ENCODE data around the gene ZSCAN30. TPM values are rescaled to one million over a fixed set of nuclear protein-coding genes. Genes with fewer than 3 reads are reported as not detected.
A peak's percentile ranks its signal among the peaks of the same experiment; 100 is the strongest.

Gene ZSCAN30
- total RNA-seq = 10 to 100 TPM; 15.0 to 16.1 TPM
- polyA plus RNA-seq (ENCODE audit: insufficient read length in 6 of 6) = 10 to 100 TPM; 50.9 to 68.7 (median 59.6) TPM
- long read RNA-seq, donor 1, full-length matches to known transcripts = 25 of 67 reads
- long read RNA-seq, donor 1, partial matches to known transcripts = 30 of 67 reads
- long read RNA-seq, donor 1, other reads (novel, unspliced or antisense) = 12 of 67 reads
- long read RNA-seq, donor 2, transcript ZSCAN30-206 (1 exons, 2,028 nt) = major isoform, 15 of 70 reads
- long read RNA-seq, donor 2, partial matches to known transcripts = 0 of 70 reads
- long read RNA-seq, donor 2, other reads (novel, unspliced or antisense) = 55 of 70 reads
- long read RNA-seq, donor 3, full-length matches to known transcripts = 10 of 10 reads
- long read RNA-seq, donor 3, partial matches to known transcripts = 0 of 10 reads
- long read RNA-seq, donor 3, other reads (novel, unspliced or antisense) = 0 of 10 reads
- long read RNA-seq, donor 4, partial matches to known transcripts = 0 of 2 reads
- long read RNA-seq, donor 4, other reads (novel, unspliced or antisense) = 1 of 2 reads
- long read RNA-seq, donor 5, transcript ZSCAN30-206 (1 exons, 2,028 nt) = major isoform, 21 of 50 reads
- long read RNA-seq, donor 5, partial matches to known transcripts = 0 of 50 reads
- long read RNA-seq, donor 5, other reads (novel, unspliced or antisense) = 27 of 50 reads
- long read RNA-seq, donor 6, full-length matches to known transcripts = 7 of 32 reads
- long read RNA-seq, donor 6, partial matches to known transcripts = 0 of 32 reads
- long read RNA-seq, donor 6, other reads (novel, unspliced or antisense) = 25 of 32 reads
- long read RNA-seq, donor 7, transcript ZSCAN30-206 (1 exons, 2,028 nt) = major isoform, 13 of 33 reads
- long read RNA-seq, donor 7, partial matches to known transcripts = 0 of 33 reads
- long read RNA-seq, donor 7, other reads (novel, unspliced or antisense) = 19 of 33 reads
- long read RNA-seq, donor 8, transcript ZSCAN30-206 (1 exons, 2,028 nt) = major isoform, 18 of 19 reads
- long read RNA-seq, donor 8, partial matches to known transcripts = 0 of 19 reads
- long read RNA-seq, donor 8, other reads (novel, unspliced or antisense) = 0 of 19 reads
- long read RNA-seq, donor 9 = 0 reads
- long read RNA-seq, donor 10, partial matches to known transcripts = 0 of 1 reads
- long read RNA-seq, donor 10, other reads (novel, unspliced or antisense) = 1 of 1 reads
- long read RNA-seq, donor 11 = 0 reads
- long read RNA-seq, donor 12, transcript ZSCAN30-206 (1 exons, 2,028 nt) = major isoform, 13 of 34 reads
- long read RNA-seq, donor 12, partial matches to known transcripts = 0 of 34 reads
- long read RNA-seq, donor 12, other reads (novel, unspliced or antisense) = 19 of 34 reads

- DNase-seq (peak; percentile 95 to 97 (median 96)), ATAC-seq (peak; percentile 99)
- H3K9me3 ChIP-seq = peaks cover 0 to 7% of the 10 kb centered on the region in 2 donors
- peak within 1 kb of the TSS; percentile 80 to 85 for H3K27ac ChIP-seq
- TF ChIP-seq CTCF (IDR thresholded peaks at IDR 0.05) = no peak
- H3K4me1 ChIP-seq = peaks cover 9 to 23% of the 10 kb centered on the region in 2 donors
- H3K36me3 ChIP-seq = peaks cover 0 to 15% of the 10 kb centered on the region in 2 donors
- intact Hi-C loops (cut with DNase I) = loop anchor here in 1 of 2 donors (5.0 kb wide), 1 partner anchor 52 kb away; the partner anchor contains the start of gene ZNF24
- H3K4me3 ChIP-seq = peak within 1 kb of the TSS; percentile 76 to 89
- no peaks in the 10 kb centered on the region for H3K27me3 ChIP-seq
These were observed at the start of gene ZSCAN30 for GRCh38 chr18:35290094-35290735. Gene ZSCAN30 (minus strand): TSS chr18:35290229. CDS start chr18:35264352, 25,877 bp downstream.

GRCh38 chr18:35337286-35337685, 47.3 kb upstream of the ZSCAN30 start:
- Histone ChIP-seq H3K9me3 (no peaks in the 10 kb centered on the region), H3K27me3 (no peaks in the 10 kb centered on the region), H3K4me1 (peaks cover 0 to 23% of the 10 kb centered on the region in 2 donors), H3K27ac (no peak overlapping the region), H3K4me3 (no peak overlapping the region), H3K36me3 (peaks cover 10 to 84% of the 10 kb centered on the region in 2 donors)
- ATAC-seq (no peak), DNase-seq (no peak)
- intact Hi-C loops (cut with DNase I) = no loop called here
- no peak for TF ChIP-seq CTCF (IDR thresholded peaks at IDR 0.05)

DNA sequence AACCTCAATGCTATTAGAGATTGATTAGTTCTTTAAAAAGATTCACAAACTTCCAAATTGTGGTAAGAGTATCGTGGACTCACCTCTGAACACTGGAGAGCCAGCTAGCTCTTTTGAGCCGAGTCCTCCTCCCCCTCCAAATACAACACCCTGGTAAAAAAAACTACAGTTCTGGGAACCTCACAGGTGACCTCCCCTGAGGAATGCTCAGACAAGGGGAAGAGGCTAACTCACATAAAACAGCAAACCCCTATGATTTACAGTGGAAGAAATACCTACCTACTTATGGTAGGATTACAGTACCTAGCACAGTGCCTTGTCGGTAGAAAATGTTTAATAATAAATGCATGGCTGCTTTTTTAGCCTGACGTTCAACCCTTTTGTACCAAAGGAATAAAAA, 45.8 kb upstream of the ZSCAN30 start:
- TF ChIP-seq CTCF (IDR thresholded peaks at IDR 0.05) = no peak
- H3K4me1 ChIP-seq = peaks cover 0 to 12% of the 10 kb centered on the region in 2 donors
- no peak for ATAC-seq
- no peak overlapping the region for H3K27ac ChIP-seq
- no peaks in the 10 kb centered on the region for H3K9me3 ChIP-seq
- no peaks in the 10 kb centered on the region for H3K27me3 ChIP-seq
- intact Hi-C loops (cut with DNase I) = no loop called here
- no peak overlapping the region for H3K4me3 ChIP-seq
- no peak for DNase-seq
- peaks cover 10 to 94% of the 10 kb centered on the region in 2 donors for H3K36me3 ChIP-seq

GRCh38 chr18:35334821-35335220, 44.8 kb upstream of the ZSCAN30 start:
- no peak overlapping the region for H3K27ac ChIP-seq
- H3K9me3 ChIP-seq = no peaks in the 10 kb centered on the region
- no peak overlapping the region for H3K4me3 ChIP-seq
- H3K4me1 ChIP-seq = peaks cover 0 to 1% of the 10 kb centered on the region in 2 donors
- no peaks in the 10 kb centered on the region for H3K27me3 ChIP-seq
- TF ChIP-seq CTCF (IDR thresholded peaks at IDR 0.05) = no peak
- ATAC-seq = no peak
- DNase-seq = no peak
- H3K36me3 ChIP-seq = peaks cover 9 to 85% of the 10 kb centered on the region in 2 donors
- intact Hi-C loops (cut with DNase I) = no loop called here

Measured in left lung (tissue), 14 donors.